PC-3 (cell line): ENCODE data around the gene LRBA. TPM values are rescaled to one million over a fixed set of nuclear protein-coding genes. Genes with fewer than 3 reads are reported as not detected.

ENCODE experiments used
- ATAC-seq: fragments of 200-7000 bp; cut with Tn5 transposase; 2 replicates; pipeline ENCODE4 v1.9.1; 2020; ENCODE audit warnings: mild to moderate bottlenecking, moderate library complexity
- BruUV-seq: library from RNA; stranded (reverse); fragments of 400-500 nt; replicated peaks from 2 replicates; lab custom pipeline; 2021; lab: Mats Ljungman, UMichigan
- CTCF ChIA-PET: fragments of 300-600 bp; sonication (Branson Sonifier 250); formaldehyde crosslinking; loops from one replicate; lab custom pipeline; 2022; ENCODE audit warnings: antibody characterized with exemption; lab: Charles Lee
- POLR2A ChIA-PET: fragments of 300-600 bp; sonication (Branson Sonifier 250); formaldehyde crosslinking; loops from one replicate; lab custom pipeline; 2022; ENCODE audit warnings: antibody characterized with exemption; ENCODE audit not compliant: unreplicated experiment; lab: Charles Lee
- DNase-seq: peaks from one replicate; pipeline ENCODE4 v3.0.0-alpha.2; 2015
- H2AFZ ChIP-seq: fragments of 300-600 bp; sonication (generic); 2 replicates; pipeline ENCODE4 v1.6.0; 2016; ENCODE audit warnings: antibody characterized with exemption, low read length
- H3F3A ChIP-seq: fragments of 300-600 bp; sonication (generic); one replicate; pipeline ENCODE4 v1.6.0; 2017; ENCODE audit warnings: antibody characterized with exemption, low read length, control low read depth, mild to moderate bottlenecking; ENCODE audit not compliant: unreplicated experiment
- H3K27ac ChIP-seq: fragments of 300-600 bp; sonication (generic); 2 replicates; pipeline ENCODE4 v1.5.1; 2016; ENCODE audit warnings: mild to moderate bottlenecking, low read length
- H3K27me3 ChIP-seq: fragments of 300-600 bp; sonication (generic); 2 replicates; pipeline ENCODE4 v1.6.1; 2016; ENCODE audit warnings: low read length, mixed read lengths
- H3K36me3 ChIP-seq: fragments of 300-600 bp; sonication (generic); 2 replicates; pipeline ENCODE4 v1.6.1; 2016; ENCODE audit warnings: low read depth, mixed run types, low read length, mixed read lengths
- H3K4me1 ChIP-seq: fragments of 300-600 bp; sonication (generic); 2 replicates; pipeline ENCODE4 v1.5.1; 2016; ENCODE audit warnings: low read length; ENCODE audit not compliant: insufficient read depth
- H3K4me2 ChIP-seq: fragments of 300-600 bp; sonication (generic); 2 replicates; pipeline ENCODE4 v1.6.0; 2016; ENCODE audit warnings: low read length
- H3K4me3 ChIP-seq: fragments of 300-600 bp; sonication (generic); 2 replicates; pipeline ENCODE4 v1.5.1; 2016; ENCODE audit warnings: mild to moderate bottlenecking, low read length, mixed read lengths
- H3K79me2 ChIP-seq: fragments of 300-600 bp; sonication (generic); 2 replicates; pipeline ENCODE4 v1.6.1; 2017; ENCODE audit warnings: low read length, mixed read lengths
- H3K9ac ChIP-seq: fragments of 300-600 bp; sonication (generic); 2 replicates; pipeline ENCODE4 v1.6.0; 2016; ENCODE audit warnings: mild to moderate bottlenecking, low read length
- H3K9me2 ChIP-seq: fragments of 300-600 bp; sonication (generic); replicated peaks from 2 replicates; pipeline ENCODE4 v1.6.1; 2016; ENCODE audit warnings: mixed run types, low read length, mixed read lengths
- H3K9me3 ChIP-seq: fragments of 300-600 bp; sonication (generic); 2 replicates; pipeline ENCODE4 v1.6.1; 2016; ENCODE audit warnings: low read length, mixed read lengths
- H4K20me1 ChIP-seq: fragments of 300-600 bp; sonication (generic); 2 replicates; pipeline ENCODE4 v1.6.1; 2016; ENCODE audit warnings: low read length, mixed read lengths
- EZH2 ChIP-seq: fragments of 300-600 bp; sonication (generic); IDR thresholded peaks from one replicate; pipeline ENCODE4 v1.6.1; 2017; ENCODE audit warnings: antibody characterized with exemption, mild to moderate bottlenecking, low read length; ENCODE audit not compliant: unreplicated experiment
- EZH2phosphoT487 ChIP-seq: fragments of 300-600 bp; sonication (generic); IDR thresholded peaks from 2 replicates; pipeline ENCODE4 v1.6.1; 2018; ENCODE audit warnings: mild to moderate bottlenecking, antibody characterized with exemption, low read length, borderline replicate concordance
- intact Hi-C: fragments of 100-400 bp; cut with micrococcal nuclease; formaldehyde crosslinking; loops from 2 replicates; pipeline ENCODE4 v1.9.0; 2023
- total RNA-seq: library from RNA; depleted of rRNA; stranded (reverse); fragments of >200 nt; gene quantifications from 2 replicates; pipeline ENCODE4 v1.2.3, GENCODE V29; 2014
- TF ChIP-seq, protein P1 (sequence below): fragments of 300-600 bp; sonication (generic); conservative IDR thresholded peaks from 2 replicates; pipeline ENCODE4 v1.5.1; 2017; ENCODE audit warnings: antibody characterized with exemption, low read depth, mild to moderate bottlenecking, low read length

LRBA gene
- total RNA-seq, 1 experiment from 2014 or later: 40.8 TPM

DNA sequence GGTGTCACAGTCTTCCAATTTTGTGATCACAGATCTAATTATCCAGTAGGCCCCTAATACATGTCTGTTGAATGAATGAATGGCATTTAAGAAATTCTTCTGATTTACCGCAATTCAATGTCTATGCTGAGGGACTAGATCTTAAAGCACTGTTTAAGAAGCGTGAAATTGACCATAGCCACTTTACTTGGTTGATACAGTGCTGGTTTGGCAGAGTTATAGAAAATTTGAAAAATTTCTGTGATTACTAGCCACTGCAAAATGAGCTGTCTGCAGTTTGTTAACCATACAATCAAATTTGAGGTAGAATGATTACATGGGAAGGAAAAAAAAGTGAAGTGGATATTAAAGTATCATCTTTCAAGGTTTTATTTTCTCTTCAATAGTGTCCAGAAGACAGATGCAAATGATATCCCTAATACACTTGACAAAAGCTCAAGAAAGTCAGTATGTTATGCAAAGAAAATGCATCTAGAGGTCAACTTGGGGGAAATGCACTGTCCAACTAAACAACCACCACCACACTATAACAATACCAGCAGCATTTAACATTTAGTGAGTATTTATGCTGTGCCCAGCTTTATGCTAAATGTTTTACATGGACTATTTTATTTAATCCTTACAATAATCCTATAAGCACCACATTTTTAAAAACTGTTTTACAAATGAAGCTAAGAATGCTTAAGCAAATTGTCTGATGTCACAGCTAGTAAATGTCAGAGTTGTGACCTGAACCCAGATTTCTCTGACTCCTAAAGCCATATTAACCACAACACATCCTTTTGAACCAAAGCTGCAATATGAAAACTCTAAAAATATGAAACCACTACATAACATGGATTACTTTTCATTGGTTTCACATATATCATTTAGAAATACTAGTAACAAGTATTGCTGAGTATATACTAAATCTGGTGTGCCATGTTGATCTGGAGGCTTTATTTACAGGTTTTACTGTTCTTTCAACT, 651.1 kb downstream of the LRBA start:
- no peak overlapping the region for H3K27ac ChIP-seq
- H3K9me2 ChIP-seq: no peaks in the 10 kb centered on the region
- no peaks in the 10 kb centered on the region for H3K36me3 ChIP-seq
- H3K4me1 ChIP-seq: no peaks in the 10 kb centered on the region
- ATAC-seq (no peak), DNase-seq (no peak)
- no peak overlapping the region for H2AFZ ChIP-seq
- H3F3A ChIP-seq: no peaks in the 10 kb centered on the region
- H3K9ac ChIP-seq: no peak overlapping the region
- no peaks in the 10 kb centered on the region for H3K9me3 ChIP-seq
- TF ChIP-seq, protein P1, sequence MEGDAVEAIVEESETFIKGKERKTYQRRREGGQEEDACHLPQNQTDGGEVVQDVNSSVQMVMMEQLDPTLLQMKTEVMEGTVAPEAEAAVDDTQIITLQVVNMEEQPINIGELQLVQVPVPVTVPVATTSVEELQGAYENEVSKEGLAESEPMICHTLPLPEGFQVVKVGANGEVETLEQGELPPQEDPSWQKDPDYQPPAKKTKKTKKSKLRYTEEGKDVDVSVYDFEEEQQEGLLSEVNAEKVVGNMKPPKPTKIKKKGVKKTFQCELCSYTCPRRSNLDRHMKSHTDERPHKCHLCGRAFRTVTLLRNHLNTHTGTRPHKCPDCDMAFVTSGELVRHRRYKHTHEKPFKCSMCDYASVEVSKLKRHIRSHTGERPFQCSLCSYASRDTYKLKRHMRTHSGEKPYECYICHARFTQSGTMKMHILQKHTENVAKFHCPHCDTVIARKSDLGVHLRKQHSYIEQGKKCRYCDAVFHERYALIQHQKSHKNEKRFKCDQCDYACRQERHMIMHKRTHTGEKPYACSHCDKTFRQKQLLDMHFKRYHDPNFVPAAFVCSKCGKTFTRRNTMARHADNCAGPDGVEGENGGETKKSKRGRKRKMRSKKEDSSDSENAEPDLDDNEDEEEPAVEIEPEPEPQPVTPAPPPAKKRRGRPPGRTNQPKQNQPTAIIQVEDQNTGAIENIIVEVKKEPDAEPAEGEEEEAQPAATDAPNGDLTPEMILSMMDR: no peak
- TF ChIP-seq EZH2 (no peak), EZH2phosphoT487 (no peak)
- CTCF ChIA-PET: no interaction called here
- no peak overlapping the region for H3K4me3 ChIP-seq
- intact Hi-C loops: no loop called here
- no peaks in the 10 kb centered on the region for H3K27me3 ChIP-seq
- no peaks in the 10 kb centered on the region for H4K20me1 ChIP-seq
- H3K4me2 ChIP-seq: no peak overlapping the region
- BruUV-seq: no TSS peak
- no peaks in the 10 kb centered on the region for H3K79me2 ChIP-seq
- POLR2A ChIA-PET: no interaction called here

DNA sequence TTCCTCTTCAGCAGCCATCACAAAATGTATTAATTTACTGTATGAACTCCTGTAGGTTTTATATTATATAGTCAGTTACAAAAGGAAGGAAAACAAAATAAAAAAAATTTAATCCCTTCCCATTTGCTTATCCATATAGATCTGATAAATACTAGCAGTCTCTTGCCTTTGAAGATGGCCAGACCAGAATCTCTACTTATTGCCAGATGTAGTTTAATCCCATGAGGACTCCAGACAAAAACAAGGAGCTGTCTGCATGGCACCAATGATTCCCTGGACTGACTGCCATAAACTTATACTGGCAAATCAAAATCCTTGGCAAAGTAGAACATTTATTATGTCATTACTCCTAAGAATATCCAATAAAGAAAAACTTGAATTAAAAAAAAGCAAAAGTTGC, 656.4 kb downstream of the LRBA start:
- no peak for DNase-seq
- CTCF ChIA-PET: no interaction called here

DNA sequence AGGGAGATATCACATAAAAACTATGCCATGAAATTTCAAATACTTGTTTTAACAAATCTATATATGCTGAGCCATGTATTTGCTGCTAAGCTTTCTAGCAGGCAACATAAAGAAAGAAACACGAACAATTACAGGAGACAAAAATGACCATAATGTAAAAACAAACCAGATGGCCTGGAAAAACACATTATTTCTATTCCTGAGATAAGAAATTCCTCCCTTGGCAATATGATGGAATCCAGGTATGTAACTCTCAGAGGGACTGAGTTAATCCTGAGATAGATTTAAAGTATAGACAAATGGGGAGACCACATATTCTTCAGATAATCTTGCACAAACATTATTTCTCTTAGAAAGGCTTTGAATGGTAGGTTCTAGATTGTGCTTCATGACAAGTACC, 657.3 kb downstream of the LRBA start:
- no peak overlapping the region for H3K9ac ChIP-seq
- no peak overlapping the region for H2AFZ ChIP-seq
- H3K36me3 ChIP-seq: no peaks in the 10 kb centered on the region
- CTCF ChIA-PET: no interaction called here
- no peaks in the 10 kb centered on the region for H4K20me1 ChIP-seq
- no peak for DNase-seq
- intact Hi-C loops: no loop called here
- no peaks in the 10 kb centered on the region for H3K79me2 ChIP-seq
- no peaks in the 10 kb centered on the region for H3K9me3 ChIP-seq
- H3K4me2 ChIP-seq: no peak overlapping the region
- TF ChIP-seq EZH2phosphoT487: no peak
- TF ChIP-seq, protein P1: no peak
- no peak for TF ChIP-seq EZH2
- H3K27me3 ChIP-seq: no peaks in the 10 kb centered on the region
- no peak overlapping the region for H3K4me3 ChIP-seq
- H3K4me1 ChIP-seq: no peaks in the 10 kb centered on the region
- no peaks in the 10 kb centered on the region for H3K9me2 ChIP-seq
- no peaks in the 10 kb centered on the region for H3F3A ChIP-seq
- BruUV-seq: no TSS peak
- no peak for ATAC-seq
- POLR2A ChIA-PET: no interaction called here
- H3K27ac ChIP-seq: no peak overlapping the region

More for the DNA sequence above, 656.4 kb downstream of the LRBA start:
- intact Hi-C loops: no loop called here
- BruUV-seq: no TSS peak
- H3K4me2 ChIP-seq: no peak overlapping the region
- no peaks in the 10 kb centered on the region for H3F3A ChIP-seq
- no peaks in the 10 kb centered on the region for H3K27me3 ChIP-seq
- no peak overlapping the region for H3K4me3 ChIP-seq
- H3K9me3 ChIP-seq: no peaks in the 10 kb centered on the region
- H3K36me3 ChIP-seq: no peaks in the 10 kb centered on the region
- POLR2A ChIA-PET: no interaction called here
- H3K4me1 ChIP-seq: no peaks in the 10 kb centered on the region
- no peak overlapping the region for H3K27ac ChIP-seq
- ATAC-seq: no peak
- no peaks in the 10 kb centered on the region for H3K9me2 ChIP-seq
- TF ChIP-seq EZH2: no peak
- H3K9ac ChIP-seq: no peak overlapping the region
- no peak overlapping the region for H2AFZ ChIP-seq
- no peaks in the 10 kb centered on the region for H4K20me1 ChIP-seq
- no peaks in the 10 kb centered on the region for H3K79me2 ChIP-seq
